Kasumi-1 (cell line): ENCODE results near the gene KRTAP10-1.

Experiments
- DNase-seq, 2 experiments: peaks; one replicate each; lab custom pipeline; 2025; lab: John Stamatoyannopoulos, UW

The KRTAP10-1 gene

GRCh38 chr21:44527156-44527982 lies 12.6 kb downstream of the KRTAP10-1 start:
- no peak for DNase-seq

GRCh38 chr21:44526096-44526997 lies 13.6 kb downstream of the KRTAP10-1 start:
- DNase-seq = no peak

GRCh38 chr21:44525391-44526095 lies 14.5 kb downstream of the KRTAP10-1 start:
- DNase-seq = no peak

GRCh38 chr21:44524414-44525371 lies 15.3 kb downstream of the KRTAP10-1 start:
- DNase-seq = no peak

GRCh38 chr21:44523567-44524413 lies 16.2 kb downstream of the KRTAP10-1 start:
- no peak for DNase-seq

GRCh38 chr21:44522753-44523204 lies 17.2 kb downstream of the KRTAP10-1 start:
- no peak for DNase-seq

GRCh38 chr21:44521928-44522752 lies 17.9 kb downstream of the KRTAP10-1 start:
- DNase-seq = no peak

- DNase-seq = no peak
Measured at GRCh38 chr21:44521301-44521927, 18.6 kb downstream of the KRTAP10-1 start.

- no peak for DNase-seq
Measured at GRCh38 chr21:44520326-44521300, 19.4 kb downstream of the KRTAP10-1 start.

GRCh38 chr21:44519346-44520325 lies 20.4 kb downstream of the KRTAP10-1 start:
- DNase-seq = no peak

GRCh38 chr21:44518686-44519085 lies 21.3 kb downstream of the KRTAP10-1 start:
- no peak for DNase-seq

- DNase-seq = no peak
Measured at GRCh38 chr21:44517175-44517899, 22.7 kb downstream of the KRTAP10-1 start.

GRCh38 chr21:44516828-44517174 lies 23.2 kb downstream of the KRTAP10-1 start:
- no peak for DNase-seq

GRCh38 chr21:44516342-44516741 lies 23.7 kb downstream of the KRTAP10-1 start:
- no peak for DNase-seq

- DNase-seq = no peak
Measured at GRCh38 chr21:44515359-44516165, 24.4 kb downstream of the KRTAP10-1 start.
